Bone marrow (tissue), 2 donors: ENCODE measurements around the gene REPIN1.

ENCODE experiments used
- DNase-seq, 2 donors: peaks; one replicate each; lab custom pipeline; 2025; lab: John Stamatoyannopoulos, UW

The REPIN1 gene

GRCh38 chr7:150406567-150407421 lies 38.2 kb downstream of the REPIN1 start:
- DNase-seq: peak in 1 of 2 donors; percentile 70

GRCh38 chr7:150407588-150408392 lies 39.2 kb downstream of the REPIN1 start:
- no peak for DNase-seq

GRCh38 chr7:150408393-150409299 lies 40.0 kb downstream of the REPIN1 start:
- DNase-seq: no peak

GRCh38 chr7:150409300-150410030 lies 40.8 kb downstream of the REPIN1 start:
- no peak for DNase-seq

- DNase-seq: no peak
Measured at GRCh38 chr7:150410131-150410530, 41.5 kb downstream of the REPIN1 start.

- no peak for DNase-seq
Measured at GRCh38 chr7:150410680-150411346, 42.2 kb downstream of the REPIN1 start.

GRCh38 chr7:150411606-150412005 lies 43.0 kb downstream of the REPIN1 start:
- DNase-seq: no peak

GRCh38 chr7:150412016-150412415 lies 43.4 kb downstream of the REPIN1 start:
- no peak for DNase-seq

GRCh38 chr7:150412518-150413488 lies 44.2 kb downstream of the REPIN1 start:
- no peak for DNase-seq

GRCh38 chr7:150413640-150414081 lies 45.0 kb downstream of the REPIN1 start:
- DNase-seq: no peak

GRCh38 chr7:150415161-150416153 lies 46.8 kb downstream of the REPIN1 start:
- no peak for DNase-seq

GRCh38 chr7:150417239-150417638 lies 48.6 kb downstream of the REPIN1 start:
- no peak for DNase-seq

GRCh38 chr7:150417863-150418262 lies 49.2 kb downstream of the REPIN1 start:
- no peak for DNase-seq

- DNase-seq: no peak
Measured at GRCh38 chr7:150420242-150420641, 51.6 kb downstream of the REPIN1 start.

- peak; percentile 33 to 86 for DNase-seq
Measured at GRCh38 chr7:150420987-150421674, 52.5 kb downstream of the REPIN1 start.

- DNase-seq: no peak
Measured at GRCh38 chr7:150421831-150422230, 53.2 kb downstream of the REPIN1 start.
